Adrenal gland (tissue), 12 donors: ENCODE measurements around the gene WDR5. TPM values are rescaled to one million over a fixed set of nuclear protein-coding genes. Genes with fewer than 3 reads are reported as not detected.

Source experiments
- DNase-seq, 7 donors: peaks; one replicate each; pipeline ENCODE4 v3.0.0-alpha.2; 2019 to 2020
- H3K27ac ChIP-seq, 5 donors: fragments of 200-600 bp; sonication (generic) in 4 of 5; 1 replicate in 3 of 5; 2 replicates in 2 of 5; pipeline versions ENCODE4 v1.5.1 to v1.8.0; 2016 to 2020; ENCODE audit warnings: mild to moderate bottlenecking in 1 of 5
- H3K27me3 ChIP-seq: fragments of 200-600 bp; 2 replicates; pipeline ENCODE4 v1.8.0; 2021
- H3K36me3 ChIP-seq, 2 donors: fragments of 200-600 bp; replicated peaks in 1 of 2; 1 replicate in 1 of 2; 2 replicates in 1 of 2; pipeline versions ENCODE4 v1.5.1 to v1.8.0; 2018 to 2022
- H3K4me1 ChIP-seq, 2 donors: fragments of 200-600 bp; replicated peaks in 1 of 2; 1 replicate in 1 of 2; 2 replicates in 1 of 2; pipeline versions ENCODE4 v1.5.1 to v1.8.0; 2018 to 2021
- H3K4me3 ChIP-seq, 4 donors: fragments of 200-600 bp; sonication (generic) in 3 of 4; one replicate each; pipeline ENCODE4 v1.5.1; 2016 to 2018
- H3K9me3 ChIP-seq, 3 donors: fragments of 200-600 bp; sonication (generic) in 1 of 3; replicated peaks in 1 of 3; 1 replicate in 2 of 3; 2 replicates in 1 of 3; pipeline versions ENCODE4 v1.5.1 to v1.8.0; 2016 to 2021
- POLR2A ChIP-seq, 2 donors: fragments of 450-650 bp; IDR thresholded peaks; one replicate each; pipeline ENCODE4 v1.6.1; 2017; ENCODE audit warnings: antibody characterized with exemption in 2 of 2, mild to moderate bottlenecking in 2 of 2, moderate library complexity in 1 of 2
- WGBS, 4 donors: extraction: QIAGEN DNeasy Blood & Tissue Kit in 2 of 4; methylation state at CpG; one replicate each; pipeline versions ENCODE4 v1.1.5 to v1.1.7; 2013 to 2017; 5-methylcytosine and 5-hydroxymethylcytosine counted together
- intact Hi-C, 2 donors: fragments of 100-400 bp; cut with DNase I; formaldehyde crosslinking; loops; one replicate each; pipeline versions ENCODE4 v1.14.1 to v1.15.0; 2022 to 2023
- polyA plus RNA-seq, 3 donors: library from polyadenylated mRNA; stranded (reverse); fragments of 200-250 nt in 2 of 3; fragments of 350-450 nt in 1 of 3; fragmentation: Illumina TruSeq in 1 of 3; extraction: RNeasy Lipid Tissue Mini Kit (QIAGEN cat#74804) in 1 of 3; gene quantifications; one replicate each; pipeline ENCODE4 v1.2.3, GENCODE V29; 2013 to 2014
- total RNA-seq, 9 donors: library from RNA; depleted of rRNA in 4 of 9; stranded (reverse); fragments of >200 nt in 4 of 9; fragments of 120-200 nt in 1 of 9; fragmentation: NEBNext Ultra II Directional in 1 of 9; extraction: Animal tissue kit (Norgen Biotek cat#: 25700) in 1 of 9; gene quantifications; one replicate each; pipeline versions ENCODE4 v1.1.0 to v1.2.4, GENCODE V29; 2013 to 2023
- TF ChIP-seq, protein P1 (sequence below), 6 experiments: fragments of 450-650 bp in 4 of 6; fragments of 200-600 bp in 2 of 6; sonication (generic) in 1 of 6; IDR thresholded peaks; 1 replicate in 5 of 6; 2 replicates in 1 of 6; pipeline versions ENCODE4 v1.5.1 to v1.8.0; 2016 to 2021; ENCODE audit warnings: antibody characterized with exemption in 6 of 6, mild to moderate bottlenecking in 2 of 6, moderate library complexity in 1 of 6
- donor health status: healthy with polysubstance abuse.
- donor health status: Bipolar disorder and iron deficiency.
- donor health status: DM: yes; HTN: yes; CAD: no.
- donor health status: DM: no; HTN: no; CAD: no.
- donor health status: DM: no; HTN: no; CAD: no.
- donor health status: DM: yes; HTN: yes; CAD: no.

The WDR5 gene
- total and polyA plus RNA-seq, 12 donors: 16.6 to 28.5 (median 22.0) TPM

DNA sequence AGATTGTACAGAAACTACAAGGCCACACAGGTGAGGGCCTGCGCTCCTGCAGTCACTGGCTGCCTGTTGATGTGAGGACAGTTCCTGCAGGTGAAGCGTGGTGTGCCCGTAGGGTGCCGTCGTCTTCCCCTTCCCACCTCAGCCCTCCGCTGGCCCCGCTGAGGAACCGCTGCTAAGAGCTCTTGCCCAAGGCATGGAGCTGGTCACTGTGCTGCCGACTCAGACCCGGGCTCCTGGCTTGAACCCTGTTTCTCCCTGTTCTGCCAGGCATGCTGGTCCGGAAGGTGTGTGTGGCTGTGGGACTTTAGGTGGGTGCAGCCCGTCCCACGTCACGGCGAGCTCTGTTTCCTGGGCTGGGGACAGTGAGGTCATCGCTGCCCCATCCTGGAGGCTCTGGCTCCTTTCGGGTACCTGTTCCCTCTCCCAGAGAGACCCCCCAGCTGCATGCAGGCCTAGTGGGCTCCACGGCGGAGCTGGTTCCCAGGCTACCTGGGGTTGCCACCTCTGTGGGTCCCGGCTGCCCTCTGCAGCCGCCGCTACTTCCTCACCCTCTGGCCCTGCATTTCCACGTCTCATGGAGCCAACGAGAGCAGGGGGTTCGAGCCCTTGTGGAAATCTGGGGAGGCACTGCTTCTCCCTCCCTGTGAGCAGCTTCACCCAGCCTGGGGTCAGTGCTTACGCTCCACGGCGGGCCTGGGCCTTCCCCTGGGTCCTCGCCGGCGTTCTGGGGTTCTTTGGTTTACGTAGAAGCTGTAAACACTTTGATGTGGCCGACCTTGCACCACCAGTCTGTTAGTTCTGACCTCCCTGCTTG lies 20.9 kb downstream of the WDR5 start:
- intact Hi-C loops: no loop called here
- H3K27ac ChIP-seq: no peak overlapping the region
- H3K27me3 ChIP-seq: no peaks in the 10 kb centered on the region
- WGBS, 4 donors: 91 to 94% (median 93%) methylated on average over 27 to 33 of the region's 33 CpGs
- no peak overlapping the region for H3K4me3 ChIP-seq
- peaks cover 0 to 71% of the 10 kb centered on the region in 2 donors for H3K36me3 ChIP-seq
- no peak for DNase-seq
- TF ChIP-seq, protein P1, sequence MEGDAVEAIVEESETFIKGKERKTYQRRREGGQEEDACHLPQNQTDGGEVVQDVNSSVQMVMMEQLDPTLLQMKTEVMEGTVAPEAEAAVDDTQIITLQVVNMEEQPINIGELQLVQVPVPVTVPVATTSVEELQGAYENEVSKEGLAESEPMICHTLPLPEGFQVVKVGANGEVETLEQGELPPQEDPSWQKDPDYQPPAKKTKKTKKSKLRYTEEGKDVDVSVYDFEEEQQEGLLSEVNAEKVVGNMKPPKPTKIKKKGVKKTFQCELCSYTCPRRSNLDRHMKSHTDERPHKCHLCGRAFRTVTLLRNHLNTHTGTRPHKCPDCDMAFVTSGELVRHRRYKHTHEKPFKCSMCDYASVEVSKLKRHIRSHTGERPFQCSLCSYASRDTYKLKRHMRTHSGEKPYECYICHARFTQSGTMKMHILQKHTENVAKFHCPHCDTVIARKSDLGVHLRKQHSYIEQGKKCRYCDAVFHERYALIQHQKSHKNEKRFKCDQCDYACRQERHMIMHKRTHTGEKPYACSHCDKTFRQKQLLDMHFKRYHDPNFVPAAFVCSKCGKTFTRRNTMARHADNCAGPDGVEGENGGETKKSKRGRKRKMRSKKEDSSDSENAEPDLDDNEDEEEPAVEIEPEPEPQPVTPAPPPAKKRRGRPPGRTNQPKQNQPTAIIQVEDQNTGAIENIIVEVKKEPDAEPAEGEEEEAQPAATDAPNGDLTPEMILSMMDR (IDR thresholded peaks at IDR 0.05): no peak
- no peak for TF ChIP-seq POLR2A (IDR thresholded peaks at IDR 0.05)
- H3K9me3 ChIP-seq: no peaks in the 10 kb centered on the region
- no peaks in the 10 kb centered on the region for H3K4me1 ChIP-seq

DNA sequence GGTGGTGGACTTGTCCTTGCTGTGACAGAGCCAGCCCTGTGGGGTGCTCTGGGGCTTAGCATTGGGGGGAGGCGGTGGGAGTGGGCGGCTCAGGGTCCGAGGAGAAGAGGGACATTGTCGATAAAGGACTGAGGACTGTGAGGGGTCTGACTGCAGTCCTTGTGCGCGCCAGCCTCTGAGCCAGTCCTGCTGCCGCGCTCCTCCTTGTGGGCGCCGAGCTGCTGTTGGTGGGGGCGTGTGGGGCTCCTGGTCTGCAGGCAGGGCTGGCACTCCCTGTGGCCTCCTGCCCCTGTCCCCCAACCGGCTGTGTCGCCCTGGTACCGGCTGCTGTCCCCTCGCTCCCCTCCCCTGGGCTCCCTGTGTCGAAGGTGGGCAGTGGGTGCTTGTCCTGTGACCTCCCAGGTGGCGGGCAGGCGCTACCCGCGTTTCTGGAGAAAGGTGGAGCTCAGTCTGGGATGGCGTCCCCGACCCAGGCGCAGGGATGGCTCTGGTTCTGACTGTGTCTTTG lies 21.6 kb downstream of the WDR5 start:
- WGBS, 4 donors: 93 to 98% (median 96%) methylated on average over 14 to 23 of the region's 23 CpGs
- no peak for DNase-seq
- Histone ChIP-seq H3K4me1 (peaks cover 0 to under 1% of the 10 kb centered on the region in 2 donors), H3K9me3 (no peaks in the 10 kb centered on the region), H3K27me3 (no peaks in the 10 kb centered on the region), H3K36me3 (peaks cover 0 to 65% of the 10 kb centered on the region in 2 donors), H3K27ac (no peak overlapping the region), H3K4me3 (no peak overlapping the region)
- intact Hi-C loops: no loop called here
- no peak for TF ChIP-seq POLR2A (IDR thresholded peaks at IDR 0.05)

DNA sequence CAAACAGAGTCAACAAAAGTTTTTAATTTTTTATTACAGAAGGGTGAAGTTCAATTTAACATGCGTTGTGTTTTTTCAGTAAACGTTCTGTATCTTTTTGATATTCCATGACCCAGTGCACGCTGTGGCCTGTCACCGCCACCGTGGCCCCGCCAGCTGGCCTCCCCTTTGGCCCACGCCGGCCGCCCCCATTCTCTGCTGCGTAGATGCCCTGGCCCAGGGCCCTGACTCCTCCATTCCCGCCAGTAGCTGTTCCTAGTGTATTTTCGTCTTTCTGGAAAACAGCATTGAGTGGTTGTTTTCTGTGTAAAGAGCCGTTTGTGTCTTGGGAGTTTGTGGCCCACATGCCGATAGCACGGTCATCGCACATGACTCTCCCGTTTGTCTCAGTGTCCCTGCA lies 22.4 kb downstream of the WDR5 start:
- Histone ChIP-seq H3K27me3 (no peaks in the 10 kb centered on the region), H3K4me3 (no peak overlapping the region), H3K27ac (no peak overlapping the region)

DNA sequence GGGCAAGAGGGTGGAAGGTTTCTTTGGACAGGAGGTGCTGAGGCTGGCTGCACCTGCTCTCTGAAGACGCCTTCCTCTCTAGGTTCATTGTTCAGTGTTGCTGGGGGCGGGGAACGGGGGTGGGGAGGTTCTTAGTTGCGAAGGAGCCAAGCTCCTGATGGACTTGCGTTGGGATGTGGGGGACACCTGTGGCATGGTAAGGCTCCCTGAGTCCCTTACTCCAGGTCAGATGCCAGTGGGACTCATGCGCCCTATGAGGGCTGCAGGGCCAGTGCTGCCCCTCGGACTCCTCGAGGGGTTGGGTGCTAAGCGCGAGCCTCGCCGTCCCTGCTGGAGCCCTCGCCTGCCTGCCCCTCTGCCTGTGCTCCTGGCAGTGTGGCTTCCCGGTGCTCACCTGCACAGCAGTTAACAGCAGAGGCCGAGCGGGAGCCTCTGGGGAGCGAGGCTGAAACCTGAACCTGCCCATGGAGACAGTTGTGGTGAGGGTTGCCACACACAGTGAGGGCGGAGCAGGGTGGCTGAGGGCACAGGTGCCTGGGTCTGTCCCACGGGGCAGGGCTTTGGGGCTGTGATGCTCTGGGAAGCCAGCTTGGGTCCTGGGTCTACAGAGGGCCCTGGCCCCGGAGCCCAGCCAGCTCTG lies 23.0 kb downstream of the WDR5 start:
- peaks cover 0 to 8% of the 10 kb centered on the region in 2 donors for H3K4me1 ChIP-seq
- no peak overlapping the region for H3K27ac ChIP-seq
- 93 to 98% (median 96%) methylated on average over 5 to 20 of the region's 20 CpGs for WGBS, 4 donors
- DNase-seq: no peak
- H3K27me3 ChIP-seq: no peaks in the 10 kb centered on the region
- intact Hi-C loops: no loop called here
- no peak for TF ChIP-seq POLR2A (IDR thresholded peaks at IDR 0.05)
- TF ChIP-seq, protein P1 (IDR thresholded peaks at IDR 0.05): no peak
- H3K36me3 ChIP-seq: peaks cover 0 to 52% of the 10 kb centered on the region in 2 donors
- no peak overlapping the region for H3K4me3 ChIP-seq
- no peaks in the 10 kb centered on the region for H3K9me3 ChIP-seq

More for the DNA sequence above, 22.4 kb downstream of the WDR5 start:
- WGBS, 4 donors: 88 to 92% (median 91%) methylated on average over 17 of the region's 17 CpGs
- no peaks in the 10 kb centered on the region for H3K9me3 ChIP-seq
- peaks cover 0 to 8% of the 10 kb centered on the region in 2 donors for H3K4me1 ChIP-seq
- TF ChIP-seq, protein P1 (IDR thresholded peaks at IDR 0.05): no peak
- TF ChIP-seq POLR2A (IDR thresholded peaks at IDR 0.05): no peak
- H3K36me3 ChIP-seq: peaks cover 0 to 58% of the 10 kb centered on the region in 2 donors
- intact Hi-C loops: no loop called here
- DNase-seq: no peak
